NCI-H187 treated with DMSO at 0.1 percent for 48 hours (cell line): ENCODE results near the gene PTPRR.

Experiments used
- DNase-seq: peaks from one replicate; lab custom pipeline; 2025; lab: John Stamatoyannopoulos, UW

PTPRR gene

GRCh38 chr12:70796989-70797388, 123.5 kb downstream of the PTPRR start:
- DNase-seq: no peak

GRCh38 chr12:70795608-70796007, 124.9 kb downstream of the PTPRR start:
- no peak for DNase-seq

- DNase-seq: no peak
Observed at GRCh38 chr12:70794131-70794530, 126.4 kb downstream of the PTPRR start.

GRCh38 chr12:70788774-70789173, 131.8 kb downstream of the PTPRR start:
- DNase-seq: no peak

GRCh38 chr12:70787612-70788011, 132.9 kb downstream of the PTPRR start:
- no peak for DNase-seq

GRCh38 chr12:70785896-70786295, 134.6 kb downstream of the PTPRR start:
- no peak for DNase-seq

GRCh38 chr12:70784042-70784668, 136.4 kb downstream of the PTPRR start:
- DNase-seq: no peak

GRCh38 chr12:70783455-70783854, 137.1 kb downstream of the PTPRR start:
- no peak for DNase-seq

GRCh38 chr12:70779250-70779649, 141.3 kb downstream of the PTPRR start:
- DNase-seq: no peak

GRCh38 chr12:70774055-70774454, 146.5 kb downstream of the PTPRR start:
- no peak for DNase-seq

- DNase-seq: no peak
Observed at GRCh38 chr12:70772836-70773235, 147.7 kb downstream of the PTPRR start.

- DNase-seq: no peak
Observed at GRCh38 chr12:70771581-70771980, 149.0 kb downstream of the PTPRR start.

- DNase-seq: no peak
Observed at GRCh38 chr12:70763666-70764065, 156.9 kb downstream of the PTPRR start.

GRCh38 chr12:70762000-70762399, 158.5 kb downstream of the PTPRR start:
- no peak for DNase-seq

GRCh38 chr12:70759161-70759918, 161.2 kb downstream of the PTPRR start:
- DNase-seq: no peak

- no peak for DNase-seq
Observed at GRCh38 chr12:70758494-70758845, 162.1 kb downstream of the PTPRR start.

- no peak for DNase-seq
Observed at GRCh38 chr12:70757830-70758493, 162.6 kb downstream of the PTPRR start.

- no peak for DNase-seq
Observed at GRCh38 chr12:70756791-70757190, 163.7 kb downstream of the PTPRR start.

GRCh38 chr12:70756118-70756517, 164.4 kb downstream of the PTPRR start:
- DNase-seq: no peak

GRCh38 chr12:70754330-70754741, 166.2 kb downstream of the PTPRR start:
- no peak for DNase-seq

GRCh38 chr12:70752327-70752726, 168.2 kb downstream of the PTPRR start:
- DNase-seq: no peak

- DNase-seq: no peak
Observed at GRCh38 chr12:70749931-70750330, 170.6 kb downstream of the PTPRR start.

- no peak for DNase-seq
Observed at GRCh38 chr12:70748809-70749208, 171.7 kb downstream of the PTPRR start.
